ENCODE results near the gene TNRC6C. TPM values are rescaled to one million over a fixed set of nuclear protein-coding genes. Genes with fewer than 3 reads are reported as not detected.

Gene TNRC6C
- total RNA-seq, 1 donor from 2014 or later: 28.7 TPM

DNA sequence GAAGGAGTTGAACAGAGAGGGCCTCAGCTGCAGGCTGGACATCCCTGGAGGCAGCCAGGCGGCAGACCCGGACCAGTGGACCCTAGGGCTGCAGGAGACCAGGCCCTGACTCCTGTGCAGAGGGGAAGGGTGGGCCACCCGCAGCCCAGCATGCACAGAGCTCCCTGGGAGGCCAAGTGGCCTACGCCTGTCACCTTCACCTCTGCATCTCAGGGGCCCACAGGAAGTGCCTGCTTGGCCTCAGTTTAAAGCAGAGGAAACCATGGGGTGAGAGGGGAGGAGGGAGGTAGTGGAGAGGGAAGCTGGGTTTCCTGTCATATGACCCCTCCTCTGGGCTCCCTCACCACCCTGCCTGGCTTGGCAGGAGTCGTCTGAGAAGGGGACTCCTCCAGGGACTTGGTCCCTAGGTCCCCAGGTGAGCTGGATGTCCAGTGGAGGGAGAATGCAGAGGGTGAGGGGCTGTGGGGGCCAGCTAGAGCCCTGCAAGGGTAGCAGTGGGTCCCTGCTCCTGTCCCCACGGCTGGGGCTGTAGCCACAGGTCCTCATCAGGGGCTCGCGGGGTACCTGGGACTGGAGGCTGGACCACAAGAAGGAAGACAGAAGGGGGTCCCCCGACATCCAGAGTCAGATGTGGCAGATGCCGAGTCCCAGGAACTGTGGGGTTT is 172.1 kb downstream of the TNRC6C start, which contains the start of gene TMC8:
Gene TMC8, plus strand, starts transcription at position 335 of the 665 bp plus-strand sequence. CDS start 818 bp downstream, outside the sequence.
- no peak for TF ChIP-seq CTCF (IDR thresholded peaks at IDR 0.05)
- H3K4me3 Mint-ChIP-seq (ENCODE audit: unreplicated experiment): no peak within 1 kb of the TSS
- H3K27me3 Mint-ChIP-seq (ENCODE audit: unreplicated experiment): no peaks in the 10 kb centered on the region
- H3K4me1 Mint-ChIP-seq (ENCODE audit: unreplicated experiment): peaks cover 35% of the 10 kb centered on the region
- no peaks in the 10 kb centered on the region for H3K9me3 Mint-ChIP-seq (ENCODE audit: unreplicated experiment)
- H3K27ac Mint-ChIP-seq (ENCODE audit: unreplicated experiment): peak within 1 kb of the TSS; percentile 47
- no peak for DNase-seq (ENCODE audit: extremely low spot score, unreplicated experiment)
- no peaks in the 10 kb centered on the region for H3K36me3 Mint-ChIP-seq (ENCODE audit: unreplicated experiment)

DNA sequence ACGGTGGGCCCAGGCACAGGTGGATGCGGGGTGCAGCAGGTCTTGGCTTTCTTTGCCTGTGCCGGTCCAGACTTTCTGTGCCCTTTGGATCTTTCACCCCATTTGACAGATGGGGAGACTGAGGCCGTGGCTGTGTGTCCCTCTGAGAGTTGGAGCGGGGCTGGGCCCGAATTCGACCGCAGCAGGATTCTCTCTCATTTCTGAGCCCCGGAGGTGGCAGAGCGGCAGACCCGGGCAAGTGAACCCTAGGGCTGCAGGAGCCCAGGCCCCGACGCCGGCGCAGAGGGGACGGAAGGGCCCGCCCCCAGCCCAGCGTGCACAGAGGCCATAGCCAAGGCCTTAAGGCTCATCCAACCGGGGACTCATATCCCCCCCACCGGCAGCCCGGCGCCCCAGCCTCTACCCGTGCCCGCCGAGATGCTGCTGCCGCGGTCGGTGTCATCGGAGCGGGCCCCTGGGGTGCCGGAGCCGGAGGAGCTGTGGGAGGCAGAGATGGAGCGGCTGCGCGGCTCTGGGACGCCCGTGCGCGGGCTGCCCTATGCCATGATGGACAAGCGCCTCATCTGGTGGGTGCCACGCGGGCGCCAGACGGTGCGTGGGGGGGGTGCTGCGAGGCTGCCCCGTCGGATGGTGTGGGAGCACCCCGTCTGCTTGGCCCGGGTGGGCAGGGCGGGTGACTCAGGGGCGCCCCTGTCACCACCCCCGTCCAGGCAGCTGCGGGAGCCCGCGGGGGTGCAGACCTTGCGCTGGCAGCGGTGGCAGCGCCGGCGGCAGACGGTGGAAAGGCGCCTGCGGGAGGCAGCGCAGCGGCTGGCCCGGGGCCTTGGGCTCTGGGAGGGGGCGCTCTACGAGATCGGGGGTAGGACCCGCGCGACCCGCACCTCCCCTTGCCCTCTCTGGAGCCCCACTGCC is 172.9 kb downstream of the TNRC6C start:
- no peak for TF ChIP-seq CTCF (IDR thresholded peaks at IDR 0.05)
- DNase-seq (ENCODE audit: extremely low spot score, unreplicated experiment): peak; percentile 85
- Mint-ChIP-seq H3K4me3 (ENCODE audit: unreplicated experiment) (no peak overlapping the region), H3K4me1 (ENCODE audit: unreplicated experiment) (peaks cover 29% of the 10 kb centered on the region), H3K9me3 (ENCODE audit: unreplicated experiment) (no peaks in the 10 kb centered on the region), H3K27ac (ENCODE audit: unreplicated experiment) (no peak overlapping the region), H3K36me3 (ENCODE audit: unreplicated experiment) (no peaks in the 10 kb centered on the region), H3K27me3 (ENCODE audit: unreplicated experiment) (no peaks in the 10 kb centered on the region)

DNA sequence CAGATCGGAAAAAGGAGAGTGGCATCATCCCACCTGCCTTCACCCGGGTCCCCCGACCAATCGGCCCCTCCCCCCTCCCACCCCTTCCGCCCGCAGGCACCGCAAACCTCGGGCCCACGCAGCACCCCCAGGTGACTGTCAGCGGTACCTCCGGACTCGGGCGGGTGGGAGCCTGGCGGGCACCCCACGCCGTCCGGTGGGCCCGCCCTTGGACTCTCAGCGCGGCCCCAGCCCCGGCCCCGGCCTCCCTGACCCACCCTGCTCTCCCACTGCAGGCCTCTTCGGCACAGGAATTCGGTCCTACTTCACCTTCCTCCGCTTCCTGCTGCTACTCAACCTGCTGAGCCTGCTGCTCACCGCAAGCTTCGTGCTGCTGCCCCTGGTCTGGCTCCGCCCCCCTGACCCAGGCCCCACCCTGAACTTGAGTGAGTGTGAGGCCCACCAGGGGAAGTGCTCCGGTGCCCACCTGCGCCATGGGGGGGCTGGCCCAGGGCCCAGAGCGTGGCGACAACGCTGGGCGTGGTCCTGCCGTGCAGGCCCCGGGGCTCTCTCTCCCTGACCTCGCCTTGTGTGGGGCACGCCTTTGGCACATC is 173.7 kb downstream of the TNRC6C start:
- no peak for TF ChIP-seq CTCF (IDR thresholded peaks at IDR 0.05)
- Mint-ChIP-seq H3K9me3 (ENCODE audit: unreplicated experiment) (no peaks in the 10 kb centered on the region), H3K36me3 (ENCODE audit: unreplicated experiment) (no peaks in the 10 kb centered on the region), H3K27ac (ENCODE audit: unreplicated experiment) (no peak overlapping the region), H3K4me1 (ENCODE audit: unreplicated experiment) (peaks cover 26% of the 10 kb centered on the region), H3K27me3 (ENCODE audit: unreplicated experiment) (no peaks in the 10 kb centered on the region), H3K4me3 (ENCODE audit: unreplicated experiment) (no peak overlapping the region)
- DNase-seq (ENCODE audit: extremely low spot score, unreplicated experiment): no peak

GRCh38 chr17:78132767-78133178 is 174.3 kb downstream of the TNRC6C start:
- Mint-ChIP-seq H3K4me1 (ENCODE audit: unreplicated experiment) (peaks cover 21% of the 10 kb centered on the region), H3K27ac (ENCODE audit: unreplicated experiment) (no peak overlapping the region), H3K9me3 (ENCODE audit: unreplicated experiment) (no peaks in the 10 kb centered on the region), H3K27me3 (ENCODE audit: unreplicated experiment) (no peaks in the 10 kb centered on the region), H3K36me3 (ENCODE audit: unreplicated experiment) (no peaks in the 10 kb centered on the region), H3K4me3 (ENCODE audit: unreplicated experiment) (no peak overlapping the region)
- DNase-seq (ENCODE audit: extremely low spot score, unreplicated experiment): no peak
- TF ChIP-seq CTCF (IDR thresholded peaks at IDR 0.05): no peak
